ENCODE results near the gene FPR3.

GRCh38 chr19:51777570-51778462 lies 17.1 kb upstream of the FPR3 start:
- TF ChIP-seq, protein P1, sequence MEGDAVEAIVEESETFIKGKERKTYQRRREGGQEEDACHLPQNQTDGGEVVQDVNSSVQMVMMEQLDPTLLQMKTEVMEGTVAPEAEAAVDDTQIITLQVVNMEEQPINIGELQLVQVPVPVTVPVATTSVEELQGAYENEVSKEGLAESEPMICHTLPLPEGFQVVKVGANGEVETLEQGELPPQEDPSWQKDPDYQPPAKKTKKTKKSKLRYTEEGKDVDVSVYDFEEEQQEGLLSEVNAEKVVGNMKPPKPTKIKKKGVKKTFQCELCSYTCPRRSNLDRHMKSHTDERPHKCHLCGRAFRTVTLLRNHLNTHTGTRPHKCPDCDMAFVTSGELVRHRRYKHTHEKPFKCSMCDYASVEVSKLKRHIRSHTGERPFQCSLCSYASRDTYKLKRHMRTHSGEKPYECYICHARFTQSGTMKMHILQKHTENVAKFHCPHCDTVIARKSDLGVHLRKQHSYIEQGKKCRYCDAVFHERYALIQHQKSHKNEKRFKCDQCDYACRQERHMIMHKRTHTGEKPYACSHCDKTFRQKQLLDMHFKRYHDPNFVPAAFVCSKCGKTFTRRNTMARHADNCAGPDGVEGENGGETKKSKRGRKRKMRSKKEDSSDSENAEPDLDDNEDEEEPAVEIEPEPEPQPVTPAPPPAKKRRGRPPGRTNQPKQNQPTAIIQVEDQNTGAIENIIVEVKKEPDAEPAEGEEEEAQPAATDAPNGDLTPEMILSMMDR (IDR thresholded peaks at IDR 0.05): peak; percentile 61 to 82 (median 78)
- TF ChIP-seq POLR2A (IDR thresholded peaks at IDR 0.05): no peak
